Liver (tissue), 9 donors: ENCODE data around the gene APOBEC3F. TPM values are rescaled to one million over a fixed set of nuclear protein-coding genes. Genes with fewer than 3 reads are reported as not detected.

ENCODE experiments used
- DNase-seq: peaks from one replicate; pipeline ENCODE4 v3.0.0-alpha.2; 2017; ENCODE audit warnings: low spot score
- H3K27ac ChIP-seq, 2 donors: one replicate each; pipeline ENCODE4 v1.7.0; 2013; ENCODE audit warnings: inconsistent platforms in 2 of 2, low read length in 2 of 2, control low read depth in 1 of 2, low read depth in 1 of 2, mild to moderate bottlenecking in 1 of 2
- H3K27me3 ChIP-seq, 4 donors: one replicate each; pipeline versions ENCODE4 v1.6.1 to v1.7.0; 2013; ENCODE audit warnings: low read length in 3 of 4, inconsistent platforms in 1 of 4, mild to moderate bottlenecking in 1 of 4, moderate library complexity in 1 of 4; ENCODE audit not compliant: control insufficient read depth in 4 of 4, insufficient read depth in 4 of 4
- H3K36me3 ChIP-seq, 4 donors: one replicate each; pipeline versions ENCODE4 v1.6.1 to v1.7.0; 2013; ENCODE audit warnings: low read length in 3 of 4, mild to moderate bottlenecking in 3 of 4, low read depth in 1 of 4, moderate library complexity in 1 of 4; ENCODE audit not compliant: control insufficient read depth in 4 of 4, insufficient read depth in 3 of 4
- H3K4me1 ChIP-seq, 4 donors: one replicate each; pipeline versions ENCODE4 v1.6.1 to v1.7.0; 2013; ENCODE audit warnings: low read length in 3 of 4, mild to moderate bottlenecking in 3 of 4, moderate library complexity in 1 of 4; ENCODE audit not compliant: control insufficient read depth in 4 of 4, insufficient read depth in 4 of 4
- H3K4me3 ChIP-seq, 3 donors: one replicate each; pipeline versions ENCODE4 v1.6.1 to v1.7.0; 2013; ENCODE audit warnings: low read length in 3 of 3, control low read depth in 1 of 3, low read depth in 1 of 3, mild to moderate bottlenecking in 1 of 3
- H3K9ac ChIP-seq, 2 donors: one replicate each; pipeline ENCODE4 v1.7.0; 2013; ENCODE audit warnings: low read length in 2 of 2, mild to moderate bottlenecking in 2 of 2, moderate library complexity in 2 of 2, control low read depth in 1 of 2, low read depth in 1 of 2
- H3K9me3 ChIP-seq, 4 donors: one replicate each; pipeline versions ENCODE4 v1.6.1 to v1.7.0; 2013; ENCODE audit warnings: low read length in 3 of 4; ENCODE audit not compliant: control insufficient read depth in 4 of 4
- EGR1 ChIP-seq, 2 donors: IDR thresholded peaks; 2 replicates each; pipeline ENCODE4 v1.6.1; 2016 to 2018; ENCODE audit warnings: antibody characterized with exemption in 2 of 2, low read depth in 2 of 2
- FOXA1 ChIP-seq: IDR thresholded peaks from 2 replicates; pipeline ENCODE4 v1.6.1; 2016; ENCODE audit warnings: antibody characterized with exemption
- FOXA2 ChIP-seq: IDR thresholded peaks from 2 replicates; pipeline ENCODE4 v1.6.1; 2016; ENCODE audit warnings: antibody characterized with exemption
- GABPA ChIP-seq, 2 donors: IDR thresholded peaks in 1 of 2; conservative IDR thresholded peaks in 1 of 2; 2 replicates each; pipeline ENCODE4 v1.6.1; 2016; ENCODE audit warnings: antibody characterized with exemption in 2 of 2, mild to moderate bottlenecking in 1 of 2, moderate library complexity in 1 of 2
- HNF4A ChIP-seq, 2 donors: conservative IDR thresholded peaks; 2 replicates each; pipeline ENCODE4 v1.6.1; 2016; ENCODE audit warnings: antibody characterized with exemption in 2 of 2, mild to moderate bottlenecking in 2 of 2
- HNF4G ChIP-seq: IDR thresholded peaks from 2 replicates; pipeline ENCODE4 v1.6.1; 2016; ENCODE audit warnings: antibody characterized with exemption
- JUND ChIP-seq, 2 donors: IDR thresholded peaks; 2 replicates each; pipeline ENCODE4 v1.6.1; 2016; ENCODE audit warnings: antibody characterized with exemption in 2 of 2
- NR2F2 ChIP-seq: IDR thresholded peaks from 2 replicates; pipeline ENCODE4 v1.6.1; 2016; ENCODE audit warnings: antibody characterized with exemption
- RAD21 ChIP-seq, 2 donors: IDR thresholded peaks; 2 replicates each; pipeline ENCODE4 v1.6.1; 2016; ENCODE audit warnings: antibody characterized with exemption in 2 of 2, mild to moderate bottlenecking in 2 of 2
- RXRA ChIP-seq, 2 donors: IDR thresholded peaks; 2 replicates each; pipeline ENCODE4 v1.6.1; 2017 to 2018; ENCODE audit warnings: antibody characterized with exemption in 2 of 2, mild to moderate bottlenecking in 1 of 2
- SP1 ChIP-seq: IDR thresholded peaks from 2 replicates; pipeline ENCODE4 v1.6.1; 2018; ENCODE audit warnings: antibody characterized with exemption, mild to moderate bottlenecking
- TAF1 ChIP-seq: conservative IDR thresholded peaks from 2 replicates; pipeline ENCODE4 v1.6.1; 2016; ENCODE audit warnings: antibody characterized with exemption, mild to moderate bottlenecking
- YY1 ChIP-seq: IDR thresholded peaks from 2 replicates; pipeline ENCODE4 v1.6.1; 2016; ENCODE audit warnings: antibody characterized with exemption, mild to moderate bottlenecking
- WGBS: extraction: QIAGEN DNeasy Blood & Tissue Kit; methylation state at CpG from one replicate; pipeline ENCODE4 v1.1.7; 2013; 5-methylcytosine and 5-hydroxymethylcytosine counted together
- polyA plus RNA-seq, 2 donors: library from polyadenylated mRNA; stranded (reverse) in 1 of 2; unstranded in 1 of 2; fragments of 200-250 nt in 1 of 2; fragments of >200 nt in 1 of 2; fragmentation: Nextera tagmentation in 1 of 2; extraction: Ambion mirVana in 1 of 2; gene quantifications; one replicate each; pipeline versions ENCODE4 v1.2.1 to v1.2.3, GENCODE V29; 2013 to 2015
- total RNA-seq, 2 donors: library from RNA; depleted of rRNA; stranded (reverse); fragments of >200 nt; gene quantifications; one replicate each; pipeline ENCODE4 v1.2.3, GENCODE V29; 2014
- TF ChIP-seq, protein P1 (sequence below): IDR thresholded peaks from 2 replicates; pipeline ENCODE4 v1.6.1; 2016; ENCODE audit warnings: antibody characterized with exemption
- TF ChIP-seq, protein P2 (sequence below): IDR thresholded peaks from 2 replicates; pipeline ENCODE4 v1.6.1; 2016; ENCODE audit warnings: antibody characterized with exemption, mild to moderate bottlenecking
- TF ChIP-seq, protein P3 (sequence below): IDR thresholded peaks from 2 replicates; pipeline ENCODE4 v1.6.1; 2016; ENCODE audit warnings: antibody characterized with exemption
- TF ChIP-seq, protein P4 (sequence below): IDR thresholded peaks from 2 replicates; pipeline ENCODE4 v1.6.1; 2016; ENCODE audit warnings: antibody characterized with exemption
- TF ChIP-seq, protein P5 (sequence below): fragments of 150-350 bp; IDR thresholded peaks from 2 replicates; pipeline ENCODE4 v1.5.1; 2017; ENCODE audit warnings: improper control_type of control experiment, low read depth, low read length; ENCODE audit not compliant: missing input control
- donor health status: healthy.
- donor health status: healthy.
- donor health status: healthy.
- donor health status: healthy.
- donor health status: healthy.

Gene APOBEC3F
- total and polyA plus RNA-seq, 4 donors = 1.6 to 4.5 (median 2.0) TPM

GRCh38 chr22:39021552-39022250 lies 19.0 kb upstream of the APOBEC3F start:
- H3K27ac ChIP-seq = peak overlapping the region; percentile 37 to 63
- no peaks in the 10 kb centered on the region for H3K9me3 ChIP-seq
- WGBS = 71% methylated on average over 9 of the region's 9 CpGs
- H3K4me1 ChIP-seq = peaks cover 0 to 5% (median under 1%) of the 10 kb centered on the region in 4 donors
- H3K4me3 ChIP-seq = peak overlapping the region in 2 of 3 donors; percentile 17 to 38
- peak overlapping the region in 1 of 2 donors; percentile 38 for H3K9ac ChIP-seq
- TF ChIP-seq HNF4G (no peak), RAD21 (IDR thresholded peaks at IDR 0.05) (no peak), EGR1 (IDR thresholded peaks at IDR 0.05; ENCODE audit: low read depth in 2 of 2) (no peak), FOXA1 (no peak), GABPA (IDR thresholded peaks at IDR 0.05 in 1 of 2, conservative IDR thresholded peaks at IDR 0.05 in 1 of 2) (no peak), TAF1 (no peak), FOXA2 (no peak), SP1 (no peak), HNF4A (conservative IDR thresholded peaks at IDR 0.05) (no peak), YY1 (no peak), JUND (IDR thresholded peaks at IDR 0.05) (no peak), NR2F2 (no peak), RXRA (IDR thresholded peaks at IDR 0.05) (no peak)
- TF ChIP-seq, protein P1, sequence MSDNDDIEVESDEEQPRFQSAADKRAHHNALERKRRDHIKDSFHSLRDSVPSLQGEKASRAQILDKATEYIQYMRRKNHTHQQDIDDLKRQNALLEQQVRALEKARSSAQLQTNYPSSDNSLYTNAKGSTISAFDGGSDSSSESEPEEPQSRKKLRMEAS = no peak
- TF ChIP-seq, protein P2, sequence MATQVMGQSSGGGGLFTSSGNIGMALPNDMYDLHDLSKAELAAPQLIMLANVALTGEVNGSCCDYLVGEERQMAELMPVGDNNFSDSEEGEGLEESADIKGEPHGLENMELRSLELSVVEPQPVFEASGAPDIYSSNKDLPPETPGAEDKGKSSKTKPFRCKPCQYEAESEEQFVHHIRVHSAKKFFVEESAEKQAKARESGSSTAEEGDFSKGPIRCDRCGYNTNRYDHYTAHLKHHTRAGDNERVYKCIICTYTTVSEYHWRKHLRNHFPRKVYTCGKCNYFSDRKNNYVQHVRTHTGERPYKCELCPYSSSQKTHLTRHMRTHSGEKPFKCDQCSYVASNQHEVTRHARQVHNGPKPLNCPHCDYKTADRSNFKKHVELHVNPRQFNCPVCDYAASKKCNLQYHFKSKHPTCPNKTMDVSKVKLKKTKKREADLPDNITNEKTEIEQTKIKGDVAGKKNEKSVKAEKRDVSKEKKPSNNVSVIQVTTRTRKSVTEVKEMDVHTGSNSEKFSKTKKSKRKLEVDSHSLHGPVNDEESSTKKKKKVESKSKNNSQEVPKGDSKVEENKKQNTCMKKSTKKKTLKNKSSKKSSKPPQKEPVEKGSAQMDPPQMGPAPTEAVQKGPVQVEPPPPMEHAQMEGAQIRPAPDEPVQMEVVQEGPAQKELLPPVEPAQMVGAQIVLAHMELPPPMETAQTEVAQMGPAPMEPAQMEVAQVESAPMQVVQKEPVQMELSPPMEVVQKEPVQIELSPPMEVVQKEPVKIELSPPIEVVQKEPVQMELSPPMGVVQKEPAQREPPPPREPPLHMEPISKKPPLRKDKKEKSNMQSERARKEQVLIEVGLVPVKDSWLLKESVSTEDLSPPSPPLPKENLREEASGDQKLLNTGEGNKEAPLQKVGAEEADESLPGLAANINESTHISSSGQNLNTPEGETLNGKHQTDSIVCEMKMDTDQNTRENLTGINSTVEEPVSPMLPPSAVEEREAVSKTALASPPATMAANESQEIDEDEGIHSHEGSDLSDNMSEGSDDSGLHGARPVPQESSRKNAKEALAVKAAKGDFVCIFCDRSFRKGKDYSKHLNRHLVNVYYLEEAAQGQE = no peak
- TF ChIP-seq, protein P3, sequence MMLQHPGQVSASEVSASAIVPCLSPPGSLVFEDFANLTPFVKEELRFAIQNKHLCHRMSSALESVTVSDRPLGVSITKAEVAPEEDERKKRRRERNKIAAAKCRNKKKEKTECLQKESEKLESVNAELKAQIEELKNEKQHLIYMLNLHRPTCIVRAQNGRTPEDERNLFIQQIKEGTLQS = no peak
- TF ChIP-seq, protein P4, sequence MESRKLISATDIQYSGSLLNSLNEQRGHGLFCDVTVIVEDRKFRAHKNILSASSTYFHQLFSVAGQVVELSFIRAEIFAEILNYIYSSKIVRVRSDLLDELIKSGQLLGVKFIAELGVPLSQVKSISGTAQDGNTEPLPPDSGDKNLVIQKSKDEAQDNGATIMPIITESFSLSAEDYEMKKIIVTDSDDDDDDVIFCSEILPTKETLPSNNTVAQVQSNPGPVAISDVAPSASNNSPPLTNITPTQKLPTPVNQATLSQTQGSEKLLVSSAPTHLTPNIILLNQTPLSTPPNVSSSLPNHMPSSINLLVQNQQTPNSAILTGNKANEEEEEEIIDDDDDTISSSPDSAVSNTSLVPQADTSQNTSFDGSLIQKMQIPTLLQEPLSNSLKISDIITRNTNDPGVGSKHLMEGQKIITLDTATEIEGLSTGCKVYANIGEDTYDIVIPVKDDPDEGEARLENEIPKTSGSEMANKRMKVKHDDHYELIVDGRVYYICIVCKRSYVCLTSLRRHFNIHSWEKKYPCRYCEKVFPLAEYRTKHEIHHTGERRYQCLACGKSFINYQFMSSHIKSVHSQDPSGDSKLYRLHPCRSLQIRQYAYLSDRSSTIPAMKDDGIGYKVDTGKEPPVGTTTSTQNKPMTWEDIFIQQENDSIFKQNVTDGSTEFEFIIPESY = no peak
- TF ChIP-seq, protein P5, sequence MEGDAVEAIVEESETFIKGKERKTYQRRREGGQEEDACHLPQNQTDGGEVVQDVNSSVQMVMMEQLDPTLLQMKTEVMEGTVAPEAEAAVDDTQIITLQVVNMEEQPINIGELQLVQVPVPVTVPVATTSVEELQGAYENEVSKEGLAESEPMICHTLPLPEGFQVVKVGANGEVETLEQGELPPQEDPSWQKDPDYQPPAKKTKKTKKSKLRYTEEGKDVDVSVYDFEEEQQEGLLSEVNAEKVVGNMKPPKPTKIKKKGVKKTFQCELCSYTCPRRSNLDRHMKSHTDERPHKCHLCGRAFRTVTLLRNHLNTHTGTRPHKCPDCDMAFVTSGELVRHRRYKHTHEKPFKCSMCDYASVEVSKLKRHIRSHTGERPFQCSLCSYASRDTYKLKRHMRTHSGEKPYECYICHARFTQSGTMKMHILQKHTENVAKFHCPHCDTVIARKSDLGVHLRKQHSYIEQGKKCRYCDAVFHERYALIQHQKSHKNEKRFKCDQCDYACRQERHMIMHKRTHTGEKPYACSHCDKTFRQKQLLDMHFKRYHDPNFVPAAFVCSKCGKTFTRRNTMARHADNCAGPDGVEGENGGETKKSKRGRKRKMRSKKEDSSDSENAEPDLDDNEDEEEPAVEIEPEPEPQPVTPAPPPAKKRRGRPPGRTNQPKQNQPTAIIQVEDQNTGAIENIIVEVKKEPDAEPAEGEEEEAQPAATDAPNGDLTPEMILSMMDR = no peak
- no peaks in the 10 kb centered on the region for H3K27me3 ChIP-seq
- DNase-seq = no peak
- no peaks in the 10 kb centered on the region for H3K36me3 ChIP-seq
